Progenitor cell of endocrine pancreas (in vitro differentiated cells): ENCODE data around the gene UFM1. TPM values are rescaled to one million over a fixed set of nuclear protein-coding genes. Genes with fewer than 3 reads are reported as not detected.

Source experiments
- DNase-seq: peaks from one replicate; pipeline ENCODE4 v3.0.0; 2021; ENCODE audit warnings: low spot score; ENCODE audit not compliant: unreplicated experiment
- H3K27ac Mint-ChIP-seq: 2 replicates; pipeline ENCODE4 v1.8.0; 2021; ENCODE audit warnings: mild to moderate bottlenecking, moderate library complexity, mixed read lengths
- H3K27me3 Mint-ChIP-seq: 2 replicates; pipeline ENCODE4 v1.8.0; 2021; ENCODE audit warnings: mixed read lengths
- H3K36me3 Mint-ChIP-seq: 2 replicates; pipeline ENCODE4 v1.8.0; 2022; ENCODE audit warnings: mixed read lengths; ENCODE audit not compliant: insufficient read depth
- H3K4me1 Mint-ChIP-seq: 2 replicates; pipeline ENCODE4 v1.8.0; 2021; ENCODE audit warnings: low read depth, mixed read lengths
- H3K4me3 Mint-ChIP-seq: 2 replicates; pipeline ENCODE4 v1.8.0; 2021; ENCODE audit warnings: low read depth, mild to moderate bottlenecking, moderate library complexity, mixed read lengths
- H3K9me3 Mint-ChIP-seq: 2 replicates; pipeline ENCODE4 v1.8.0; 2021; ENCODE audit warnings: low read depth, mixed read lengths
- total RNA-seq: library from RNA; stranded (reverse); gene quantifications from 2 replicates; pipeline ENCODE4 v1.2.1, GENCODE V29; 2021
- TF ChIP-seq, protein P1 (sequence below): fragments of 200-600 bp; sonication (generic); IDR thresholded peaks from one replicate; pipeline ENCODE4 v1.5.0; 2021; ENCODE audit warnings: antibody characterized with exemption, mild to moderate bottlenecking; ENCODE audit not compliant: unreplicated experiment

Gene UFM1
- total RNA-seq, 1 donor from 2014 or later: 53.4 TPM

DNA sequence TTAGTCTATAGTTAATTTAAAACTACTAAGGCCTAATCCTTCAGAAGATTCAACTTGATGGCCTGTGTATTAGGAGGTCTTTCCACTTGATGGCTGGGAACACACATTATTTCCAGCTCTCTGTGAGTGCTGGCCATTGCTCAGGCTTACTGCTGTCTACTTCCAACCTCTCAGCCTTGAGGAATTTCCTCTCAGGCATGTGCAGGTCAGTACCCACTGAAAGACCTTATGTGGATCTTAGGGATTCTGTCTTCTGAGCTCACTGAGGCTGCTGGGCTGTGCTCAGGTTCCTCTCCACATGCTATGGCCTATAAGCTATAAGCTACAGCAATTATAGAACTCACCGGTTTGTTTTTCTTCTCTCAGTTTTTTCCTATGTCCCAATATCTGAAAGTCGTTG lies 11.6 kb upstream of the UFM1 start:
- Mint-ChIP-seq H3K27me3 (no peaks in the 10 kb centered on the region), H3K9me3 (no peaks in the 10 kb centered on the region), H3K4me1 (peaks cover 6% of the 10 kb centered on the region), H3K4me3 (no peak overlapping the region), H3K27ac (no peak overlapping the region), H3K36me3 (no peaks in the 10 kb centered on the region)
- DNase-seq: no peak
- TF ChIP-seq, protein P1, sequence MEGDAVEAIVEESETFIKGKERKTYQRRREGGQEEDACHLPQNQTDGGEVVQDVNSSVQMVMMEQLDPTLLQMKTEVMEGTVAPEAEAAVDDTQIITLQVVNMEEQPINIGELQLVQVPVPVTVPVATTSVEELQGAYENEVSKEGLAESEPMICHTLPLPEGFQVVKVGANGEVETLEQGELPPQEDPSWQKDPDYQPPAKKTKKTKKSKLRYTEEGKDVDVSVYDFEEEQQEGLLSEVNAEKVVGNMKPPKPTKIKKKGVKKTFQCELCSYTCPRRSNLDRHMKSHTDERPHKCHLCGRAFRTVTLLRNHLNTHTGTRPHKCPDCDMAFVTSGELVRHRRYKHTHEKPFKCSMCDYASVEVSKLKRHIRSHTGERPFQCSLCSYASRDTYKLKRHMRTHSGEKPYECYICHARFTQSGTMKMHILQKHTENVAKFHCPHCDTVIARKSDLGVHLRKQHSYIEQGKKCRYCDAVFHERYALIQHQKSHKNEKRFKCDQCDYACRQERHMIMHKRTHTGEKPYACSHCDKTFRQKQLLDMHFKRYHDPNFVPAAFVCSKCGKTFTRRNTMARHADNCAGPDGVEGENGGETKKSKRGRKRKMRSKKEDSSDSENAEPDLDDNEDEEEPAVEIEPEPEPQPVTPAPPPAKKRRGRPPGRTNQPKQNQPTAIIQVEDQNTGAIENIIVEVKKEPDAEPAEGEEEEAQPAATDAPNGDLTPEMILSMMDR: no peak

GRCh38 chr13:38340624-38341023 lies 9.0 kb upstream of the UFM1 start:
- no peak overlapping the region for H3K27ac Mint-ChIP-seq
- H3K27me3 Mint-ChIP-seq: no peaks in the 10 kb centered on the region
- no peak overlapping the region for H3K4me3 Mint-ChIP-seq
- no peak for DNase-seq
- H3K9me3 Mint-ChIP-seq: no peaks in the 10 kb centered on the region
- no peaks in the 10 kb centered on the region for H3K4me1 Mint-ChIP-seq
- TF ChIP-seq, protein P1: no peak
- H3K36me3 Mint-ChIP-seq: no peaks in the 10 kb centered on the region

- Mint-ChIP-seq H3K27ac (no peak overlapping the region), H3K4me3 (no peak overlapping the region), H3K9me3 (no peaks in the 10 kb centered on the region), H3K27me3 (no peaks in the 10 kb centered on the region), H3K36me3 (no peaks in the 10 kb centered on the region), H3K4me1 (no peaks in the 10 kb centered on the region)
- no peak for DNase-seq
- TF ChIP-seq, protein P1: no peak
Measured at GRCh38 chr13:38341149-38341692, 8.4 kb upstream of the UFM1 start.

DNA sequence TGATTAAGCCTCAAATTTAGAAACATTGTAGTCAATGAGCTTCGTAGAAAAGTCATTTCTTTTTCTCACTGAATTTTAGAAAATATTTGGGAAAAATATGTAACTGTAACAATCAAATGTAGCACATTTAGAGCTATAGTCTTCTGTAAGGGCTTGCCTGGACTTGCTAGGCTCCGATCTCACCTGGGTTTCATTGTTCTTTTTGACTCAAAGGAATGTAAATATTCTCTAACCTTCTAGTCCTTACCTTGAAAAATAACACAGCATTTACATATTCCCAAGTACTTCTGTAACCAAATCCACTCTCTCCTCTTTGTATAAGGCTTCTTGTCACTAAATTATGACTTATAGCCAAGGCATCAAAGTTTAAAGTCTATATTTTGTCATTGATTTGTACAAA lies 2.9 kb upstream of the UFM1 start:
- TF ChIP-seq, protein P1: no peak
- peaks cover 17% of the 10 kb centered on the region for H3K4me1 Mint-ChIP-seq
- no peaks in the 10 kb centered on the region for H3K9me3 Mint-ChIP-seq
- peaks cover 5% of the 10 kb centered on the region for H3K36me3 Mint-ChIP-seq
- no peak overlapping the region for H3K4me3 Mint-ChIP-seq
- H3K27me3 Mint-ChIP-seq: no peaks in the 10 kb centered on the region
- DNase-seq: no peak
- H3K27ac Mint-ChIP-seq: no peak overlapping the region

GRCh38 chr13:38348861-38349389 lies 726 bp upstream of the UFM1 start:
- Mint-ChIP-seq H3K27ac (peak overlapping the region; percentile 97), H3K4me3 (peak overlapping the region; percentile 89)

More at GRCh38 chr13:38348861-38349389, 726 bp upstream of the UFM1 start:
- DNase-seq: no peak
- Mint-ChIP-seq H3K36me3 (peaks cover 5% of the 10 kb centered on the region), H3K4me1 (peaks cover 17% of the 10 kb centered on the region), H3K27me3 (no peaks in the 10 kb centered on the region), H3K9me3 (no peaks in the 10 kb centered on the region)
- TF ChIP-seq, protein P1: no peak
